HG03280 (cell line): ENCODE data around the gene UAP1L1.
"Not testable (repeated sequence)": the region's sequence is repeated elsewhere in the genome, so short reads cannot be mapped to it uniquely, and the experiment has no call there.

Experiments used
- ATAC-seq: cut with Tn5 transposase; IDR thresholded peaks from one replicate; pipeline ENCODE4 v1.9.1; 2021; ENCODE audit warnings: mild to moderate bottlenecking, moderate library complexity; ENCODE audit not compliant: unreplicated experiment

UAP1L1 gene

GRCh38 chr9:137077010-137077747 lies at the start of gene UAP1L1:
Gene UAP1L1 (plus strand): TSS chr9:137077517. CDS start chr9:137077533, 16 bp downstream.
- ATAC-seq: peak; percentile 47

- peak; percentile 44 for ATAC-seq
These were observed 48.9 kb upstream of the UAP1L1 start for GRCh38 chr9:137028263-137029057.

GRCh38 chr9:137029058-137029936 lies 48.0 kb upstream of the UAP1L1 start:
- no peak for ATAC-seq

GRCh38 chr9:137030006-137030405 lies 47.3 kb upstream of the UAP1L1 start:
- ATAC-seq: no peak

GRCh38 chr9:137030538-137031527 lies 46.5 kb upstream of the UAP1L1 start:
- no peak for ATAC-seq

- ATAC-seq: no peak
These were observed 45.2 kb upstream of the UAP1L1 start, which contains the start of gene FUT7 for GRCh38 chr9:137031904-137032640. Gene FUT7 (minus strand): TSS chr9:137032088. CDS start chr9:137031991, 97 bp downstream.

GRCh38 chr9:137032858-137033257 lies 44.5 kb upstream of the UAP1L1 start:
- ATAC-seq: no peak

GRCh38 chr9:137033481-137033880 lies 43.8 kb upstream of the UAP1L1 start:
- not testable (repeated sequence) for ATAC-seq

- no peak for ATAC-seq
These were observed 43.1 kb upstream of the UAP1L1 start for GRCh38 chr9:137034039-137034708.

GRCh38 chr9:137034709-137035506 lies 42.4 kb upstream of the UAP1L1 start:
- ATAC-seq: no peak

- no peak for ATAC-seq
These were observed 41.8 kb upstream of the UAP1L1 start for GRCh38 chr9:137035507-137035834.

- no peak for ATAC-seq
These were observed 41.4 kb upstream of the UAP1L1 start for GRCh38 chr9:137035937-137036336.

GRCh38 chr9:137037035-137037434 lies 40.3 kb upstream of the UAP1L1 start:
- no peak for ATAC-seq

- ATAC-seq: no peak
These were observed 39.8 kb upstream of the UAP1L1 start for GRCh38 chr9:137037483-137037882.

GRCh38 chr9:137038916-137039315 lies 38.4 kb upstream of the UAP1L1 start:
- ATAC-seq: no peak

- no peak for ATAC-seq
These were observed 37.5 kb upstream of the UAP1L1 start for GRCh38 chr9:137039611-137040366.

GRCh38 chr9:137040568-137040967 lies 36.7 kb upstream of the UAP1L1 start:
- no peak for ATAC-seq
